WERI-Rb-1 (cell line): ENCODE results near the gene FGF21.

Experiments
- DNase-seq: peaks from one replicate; pipeline ENCODE4 v3.0.0-alpha.2; 2020
- H3K27ac ChIP-seq: fragments of 250-450 bp; sonication (Bioruptor Pico); 2 replicates; pipeline ENCODE4 v1.5.1; 2020; ENCODE audit warnings: mild to moderate bottlenecking, moderate library complexity
- H3K27me3 ChIP-seq: fragments of 250-450 bp; sonication (Bioruptor Pico); 2 replicates; pipeline ENCODE4 v1.5.1; 2021; ENCODE audit warnings: mild to moderate bottlenecking, low read depth, moderate library complexity; ENCODE audit not compliant: insufficient read depth, severe bottlenecking
- H3K36me3 ChIP-seq: fragments of 250-450 bp; sonication (Bioruptor Pico); 2 replicates; pipeline ENCODE4 v1.5.1; 2020; ENCODE audit warnings: mild to moderate bottlenecking, moderate library complexity
- H3K4me3 ChIP-seq: 2 replicates; pipeline ENCODE4 v1.5.1; 2011; ENCODE audit warnings: low read depth, mild to moderate bottlenecking, control low read depth, low read length
- H3K9me3 ChIP-seq: fragments of 250-450 bp; sonication (Bioruptor Pico); 2 replicates; pipeline ENCODE4 v1.5.1; 2021; ENCODE audit warnings: mild to moderate bottlenecking, moderate library complexity; ENCODE audit not compliant: severe bottlenecking
- CTCF ChIP-seq: IDR thresholded peaks from 2 replicates; pipeline ENCODE4 v1.5.1; 2011; ENCODE audit warnings: low read depth, mild to moderate bottlenecking, control low read depth, inconsistent platforms, low read length

FGF21 gene

GRCh38 chr19:48741129-48741999 is 14.0 kb upstream of the FGF21 start:
- DNase-seq, result peak; percentile 38
- TF ChIP-seq CTCF, result no peak
- Histone ChIP-seq H3K36me3 (no peaks in the 10 kb centered on the region), H3K4me3 (no peak overlapping the region), H3K27me3 (peaks cover 2% of the 10 kb centered on the region), H3K9me3 (no peaks in the 10 kb centered on the region), H3K27ac (no peak overlapping the region)

GRCh38 chr19:48742096-48742495 is 13.2 kb upstream of the FGF21 start:
- DNase-seq, result no peak
- Histone ChIP-seq H3K27ac (no peak overlapping the region), H3K27me3 (peaks cover 2% of the 10 kb centered on the region), H3K4me3 (no peak overlapping the region), H3K36me3 (no peaks in the 10 kb centered on the region), H3K9me3 (no peaks in the 10 kb centered on the region)
- no peak for TF ChIP-seq CTCF

- H3K36me3 ChIP-seq, result no peaks in the 10 kb centered on the region
- TF ChIP-seq CTCF, result no peak
- peak; percentile 53 for DNase-seq
- no peak overlapping the region for H3K27ac ChIP-seq
- H3K9me3 ChIP-seq, result no peaks in the 10 kb centered on the region
- no peak overlapping the region for H3K4me3 ChIP-seq
- no peaks in the 10 kb centered on the region for H3K27me3 ChIP-seq
Observed at GRCh38 chr19:48745208-48745995, 9.9 kb upstream of the FGF21 start.

GRCh38 chr19:48746110-48746509 is 9.2 kb upstream of the FGF21 start:
- Histone ChIP-seq H3K27me3 (no peaks in the 10 kb centered on the region), H3K27ac (no peak overlapping the region), H3K36me3 (no peaks in the 10 kb centered on the region), H3K9me3 (no peaks in the 10 kb centered on the region), H3K4me3 (no peak overlapping the region)
- no peak for TF ChIP-seq CTCF
- DNase-seq, result no peak

- Histone ChIP-seq H3K27ac (peak within 1 kb of the TSS; percentile 49), H3K4me3 (peak within 1 kb of the TSS; percentile 58), H3K36me3 (no peaks in the 10 kb centered on the region), H3K9me3 (no peaks in the 10 kb centered on the region), H3K27me3 (no peaks in the 10 kb centered on the region)
- TF ChIP-seq CTCF, result no peak
- DNase-seq, result peak; percentile 85
Observed at GRCh38 chr19:48746738-48747575, 8.4 kb upstream of the FGF21 start, which contains the start of gene IZUMO1. TSS of gene IZUMO1 (minus strand) at chr19:48746909. CDS start at chr19:48745859, 1,050 bp downstream.
